Tracheal epithelial cell (primary cell): Measurements from ENCODE around the gene DNAI7. TPM values are rescaled to one million over a fixed set of nuclear protein-coding genes. Genes with fewer than 3 reads are reported as not detected.

Experiments
- total RNA-seq: library from RNA; depleted of rRNA; stranded (reverse); fragments of >200 nt; gene quantifications from 2 replicates; pipeline ENCODE4 v1.2.1, GENCODE V29; 2014

The DNAI7 gene
- total RNA-seq = not detected in 2 replicates

DNA sequence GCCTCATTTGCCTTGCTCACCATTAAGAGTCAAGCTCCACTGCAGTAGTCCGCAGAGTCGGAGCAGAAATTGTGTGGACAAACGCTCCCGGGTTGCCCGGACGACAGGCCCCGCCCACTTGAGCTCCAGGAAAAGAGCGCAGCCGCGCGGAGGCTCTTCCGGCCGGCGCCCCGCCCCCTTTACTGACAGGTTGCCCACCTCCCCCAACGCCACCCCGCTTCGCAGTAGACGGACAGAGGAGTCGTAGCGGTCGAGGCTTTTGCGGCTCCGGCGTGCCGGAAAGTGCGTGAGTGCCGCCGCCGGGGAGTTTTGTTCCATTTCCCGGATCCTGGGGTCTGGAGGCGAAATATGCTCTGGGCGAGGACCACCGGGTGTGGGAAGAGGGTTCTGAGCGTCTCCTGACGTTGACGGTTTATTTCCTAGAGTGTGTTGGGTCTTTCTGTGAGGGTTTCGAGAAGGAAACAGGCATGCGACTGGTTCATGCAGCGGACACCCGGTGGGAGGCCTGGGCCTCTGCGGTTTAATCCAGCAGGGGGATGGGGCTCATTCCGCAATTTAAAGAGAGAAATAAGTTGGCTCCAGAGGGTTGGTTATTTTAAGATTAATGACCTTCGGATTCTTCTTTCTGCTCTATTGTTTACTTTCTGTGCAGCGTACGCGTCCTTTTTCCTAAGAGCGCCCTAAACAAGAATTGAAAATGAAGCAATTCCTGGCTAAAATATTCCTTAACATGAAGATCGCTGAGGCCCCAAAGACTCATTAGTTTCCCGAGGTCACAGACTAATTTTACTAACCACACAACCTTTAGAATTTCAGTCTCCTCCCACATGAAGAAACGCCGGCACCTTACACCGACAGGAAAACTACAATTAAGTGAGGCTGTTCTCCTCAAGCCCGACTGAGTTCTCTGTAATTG lies at the start of gene DNAI7, which contains the start of gene ETFRF1:
Gene DNAI7, minus strand, starts transcription at position 105 of the 916 bp plus-strand sequence. Its CDS starts 82 bp downstream, at position 23.
Gene ETFRF1, plus strand, starts transcription at position 182 of the 916 bp plus-strand sequence. CDS start 8,720 bp downstream, outside the sequence.

Other genes starting within 250 kb of the DNAI7 start
- gene BCAT1, start 246.1 kb downstream of the DNAI7 start, total RNA-seq = 13.2 and 17.6 TPM in 2 replicates
- gene ETFRF1, start 77 bp upstream of the DNAI7 start, total RNA-seq = 8.7 and 14.5 TPM in 2 replicates
- gene KRAS, start 55.8 kb upstream of the DNAI7 start, total RNA-seq = 18.3 and 18.8 TPM in 2 replicates